GM21717 (cell line): ENCODE data around the gene POFUT1.
"Not testable (repeated sequence)": the region's sequence is repeated elsewhere in the genome, so short reads cannot be mapped to it uniquely, and the experiment has no call there.

ENCODE experiments used
- ATAC-seq: cut with Tn5 transposase; IDR thresholded peaks from one replicate; pipeline ENCODE4 v1.9.1; 2021; ENCODE audit warnings: mild to moderate bottlenecking, moderate library complexity; ENCODE audit not compliant: unreplicated experiment

Gene POFUT1

DNA sequence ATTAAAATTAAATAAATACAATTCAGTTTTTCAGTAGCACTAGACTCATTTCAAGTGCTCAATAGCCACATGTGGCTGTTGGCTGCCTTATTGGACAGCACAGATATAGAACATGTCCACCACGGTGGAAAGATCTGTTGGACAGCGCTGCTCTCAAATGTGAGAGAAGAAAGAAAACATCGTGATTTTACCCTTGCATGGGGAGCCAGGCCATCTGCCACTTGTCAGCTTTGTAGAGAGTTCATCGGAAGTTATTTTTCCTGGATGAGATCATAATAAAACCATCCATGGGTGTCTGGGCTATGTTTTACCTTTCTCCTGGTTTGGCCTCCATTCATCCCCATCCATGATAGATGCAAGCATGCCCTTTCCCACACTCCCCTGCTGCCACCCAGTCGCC is 63.9 kb downstream of the POFUT1 start:
- no peak for ATAC-seq

DNA sequence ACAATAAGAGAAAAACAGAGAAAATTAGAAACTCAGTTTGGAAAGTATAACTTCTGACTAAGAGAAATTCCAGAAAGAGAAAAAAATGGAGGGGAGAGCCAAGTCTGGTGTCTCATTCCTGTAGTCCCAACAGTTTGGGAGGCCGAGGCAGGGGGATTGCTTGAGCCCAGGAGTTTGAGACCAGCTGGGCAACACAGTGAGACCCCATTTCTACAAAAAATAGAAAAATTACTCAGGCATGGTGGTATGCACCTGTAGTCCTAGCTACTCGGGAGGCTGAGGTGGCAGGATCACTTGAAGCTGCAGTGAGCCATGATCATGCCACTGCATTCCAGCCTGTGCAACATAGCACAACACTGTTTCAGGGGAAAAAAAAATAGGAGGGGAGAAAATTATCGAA is 66.7 kb downstream of the POFUT1 start:
- no peak for ATAC-seq

DNA sequence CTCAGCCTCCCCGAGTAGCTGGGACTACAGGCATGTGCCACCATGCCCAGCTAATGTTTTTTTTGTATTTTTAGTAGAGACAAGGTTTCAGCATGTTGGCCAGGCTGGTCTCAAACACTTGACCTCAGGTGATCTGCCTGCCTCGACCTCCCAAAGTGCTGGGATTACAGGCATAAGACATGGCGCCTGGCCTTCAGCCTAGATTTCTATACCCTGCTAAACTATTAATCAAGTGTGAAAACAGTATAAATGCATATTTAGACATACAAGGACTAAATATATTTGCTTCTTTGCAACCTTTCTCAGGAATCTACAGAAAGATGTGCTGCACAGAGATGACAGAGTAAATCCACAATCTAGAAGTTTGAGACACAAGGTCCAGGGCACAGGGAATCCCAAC is 67.5 kb downstream of the POFUT1 start:
- not testable (repeated sequence) for ATAC-seq

DNA sequence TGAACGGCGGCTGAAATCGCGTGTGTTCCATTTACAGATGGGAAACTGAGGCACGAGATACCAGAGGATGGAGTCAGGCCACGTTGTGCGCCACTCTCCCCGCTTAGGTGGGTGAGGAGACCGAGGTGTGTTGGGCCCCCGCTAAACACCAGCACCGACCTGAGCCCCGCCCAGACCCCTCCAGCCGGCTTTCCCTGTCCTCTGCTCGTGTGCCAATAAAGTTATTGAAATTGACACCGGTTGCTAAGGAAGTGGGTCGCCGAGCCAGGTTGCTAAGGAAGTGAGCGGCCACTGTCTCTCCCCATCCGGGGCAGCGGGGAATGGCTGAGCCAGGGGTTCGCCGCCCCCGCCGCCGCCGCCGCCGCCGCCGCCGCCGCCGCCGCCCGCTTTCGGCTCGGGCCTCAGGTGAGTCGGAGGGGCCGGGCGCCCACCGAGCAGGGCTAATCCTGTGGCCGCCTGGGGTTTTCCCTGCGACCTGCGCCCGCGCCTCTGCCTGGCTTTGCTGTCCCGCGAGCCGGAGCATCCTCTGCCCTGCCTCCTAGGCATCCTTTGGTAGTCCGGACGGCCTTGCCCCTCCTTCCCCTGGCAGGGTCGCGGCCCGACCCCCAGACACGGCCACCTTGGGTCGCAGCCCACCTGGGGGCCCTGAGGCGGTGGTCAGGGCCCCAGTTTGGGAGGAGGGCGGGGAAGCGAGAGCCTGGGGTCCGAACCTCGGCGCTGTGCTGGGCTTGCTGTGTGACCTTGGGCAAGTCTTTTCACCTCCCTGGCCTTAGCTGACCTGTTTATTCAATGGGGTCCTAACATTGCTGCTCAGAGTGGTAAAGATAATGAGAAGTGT is 69.9 kb downstream of the POFUT1 start, which contains the start of gene KIF3B:
Gene KIF3B, plus strand, starts transcription at position 291 of the 838 bp plus-strand sequence. CDS start 32,127 bp downstream, outside the sequence.
- peak; percentile 65 for ATAC-seq

DNA sequence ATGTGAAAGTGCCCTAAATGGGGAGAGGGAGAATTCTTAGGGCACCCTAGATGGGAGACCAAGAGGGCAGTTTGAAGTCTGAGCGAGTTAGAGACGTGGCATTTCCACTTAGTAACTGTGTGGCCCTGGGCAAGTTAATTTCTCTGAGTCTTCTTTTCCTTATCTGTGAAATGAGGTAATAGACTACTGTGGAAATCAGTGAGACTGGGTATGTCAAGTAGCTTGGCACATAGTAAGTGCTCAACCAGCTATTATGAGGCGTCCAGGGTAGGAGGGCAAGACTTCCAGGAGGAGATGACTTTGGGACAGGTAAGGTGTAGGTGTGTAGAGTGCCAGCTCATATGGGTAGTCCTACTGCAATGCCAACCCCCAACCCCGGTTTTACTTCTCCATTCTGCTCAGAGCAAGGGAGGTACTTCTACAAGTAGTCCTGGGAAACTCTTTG is 70.5 kb downstream of the POFUT1 start:
- ATAC-seq: peak; percentile 65

DNA sequence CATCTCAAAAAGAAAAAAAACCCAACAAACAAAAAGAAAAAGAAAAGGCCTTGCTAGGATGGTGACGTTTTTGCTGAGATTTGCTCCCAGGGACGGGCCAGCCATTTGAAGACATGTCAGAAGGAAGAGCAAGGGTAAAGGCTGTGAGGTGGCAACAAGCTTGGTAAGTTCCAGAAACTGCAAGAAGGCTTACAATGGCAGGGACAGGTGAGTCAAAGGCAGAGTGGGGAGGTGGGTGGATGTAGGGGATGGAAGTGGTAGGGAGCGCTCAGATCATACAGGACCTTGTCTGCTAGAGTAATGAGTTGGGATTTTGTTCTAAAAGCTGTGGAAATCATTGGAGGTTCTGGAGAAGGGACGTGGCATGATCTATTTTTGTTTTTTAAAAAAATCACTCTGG is 74.0 kb downstream of the POFUT1 start:
- no peak for ATAC-seq

DNA sequence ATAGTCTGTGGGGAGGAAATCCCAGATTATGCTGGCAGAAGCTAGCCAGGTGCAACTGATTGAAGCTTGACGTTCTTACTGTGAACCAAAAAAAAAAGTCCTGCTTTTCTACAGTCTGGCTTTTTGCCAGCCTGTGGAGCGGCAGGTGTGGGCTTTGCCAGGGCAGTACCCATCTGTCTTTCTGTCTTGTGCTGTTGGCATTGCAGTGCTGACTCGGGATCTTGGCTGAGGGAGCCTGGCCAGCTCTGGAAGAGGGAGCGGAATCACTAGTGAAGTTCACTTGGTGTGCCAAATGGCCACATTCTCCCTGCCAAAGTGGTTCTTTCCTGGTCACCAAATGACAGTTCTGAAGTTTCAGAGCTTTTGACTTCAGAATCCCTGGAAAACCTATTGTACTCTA is 74.8 kb downstream of the POFUT1 start:
- ATAC-seq: no peak

DNA sequence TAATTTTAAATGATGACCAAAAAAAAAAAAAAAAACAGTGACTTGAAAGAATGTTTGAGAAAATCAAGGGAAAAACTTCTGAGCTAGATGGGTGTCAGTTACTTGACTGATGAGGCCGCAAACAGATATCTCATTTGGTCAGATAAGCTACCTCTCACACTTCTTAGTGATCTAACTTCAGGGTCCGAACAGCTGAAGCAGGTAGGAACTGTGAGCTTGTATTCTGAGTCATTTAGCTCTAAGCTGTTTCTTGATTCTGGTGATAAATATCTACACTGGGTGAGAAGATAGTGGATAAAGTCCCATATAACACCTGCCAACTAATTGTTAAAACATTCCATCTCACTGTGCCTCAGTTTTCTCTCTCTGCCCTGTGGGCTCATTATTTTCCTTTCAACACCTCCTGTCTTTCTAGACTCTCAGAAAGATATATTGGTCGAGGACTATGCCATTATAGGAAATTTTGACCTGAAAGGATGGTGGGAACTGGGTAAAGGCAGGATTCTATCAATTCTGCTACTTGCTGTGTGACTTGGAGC is 77.5 kb downstream of the POFUT1 start:
- peak; percentile 29 for ATAC-seq

DNA sequence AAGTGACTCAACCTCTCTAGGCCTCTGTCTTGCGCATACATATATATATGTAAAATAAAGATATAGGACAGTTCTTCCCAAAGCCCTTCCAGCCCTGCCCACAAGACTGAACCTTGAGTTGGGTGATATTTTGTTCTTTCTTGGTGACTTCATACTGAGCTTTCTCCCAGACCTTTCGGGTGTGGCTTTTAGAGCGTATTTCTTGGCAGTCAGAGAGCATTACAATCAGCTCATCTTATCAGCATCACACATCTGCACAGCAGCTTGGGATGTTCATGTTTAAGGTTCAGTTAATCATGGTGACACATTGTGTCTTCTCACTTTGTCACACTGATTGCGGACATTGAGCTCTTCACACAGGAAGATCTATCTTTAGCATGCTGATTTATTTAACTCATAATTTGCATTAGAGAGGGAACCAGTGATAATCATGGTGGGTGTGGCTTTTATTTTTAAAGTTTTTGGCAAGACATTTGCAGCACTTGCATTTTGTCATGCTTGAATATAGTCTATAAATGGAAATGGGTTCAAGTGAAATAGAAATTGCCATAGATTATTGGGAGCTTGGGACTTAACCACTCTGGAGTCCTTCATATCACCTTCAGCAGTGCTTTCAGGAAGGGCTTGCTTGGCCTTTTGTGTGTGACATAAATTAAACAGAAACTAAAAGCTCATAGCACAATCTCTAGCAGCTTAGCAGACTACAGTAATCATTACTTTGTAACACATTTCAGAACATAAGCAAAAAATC is 78.1 kb downstream of the POFUT1 start:
- ATAC-seq: peak; percentile 49

DNA sequence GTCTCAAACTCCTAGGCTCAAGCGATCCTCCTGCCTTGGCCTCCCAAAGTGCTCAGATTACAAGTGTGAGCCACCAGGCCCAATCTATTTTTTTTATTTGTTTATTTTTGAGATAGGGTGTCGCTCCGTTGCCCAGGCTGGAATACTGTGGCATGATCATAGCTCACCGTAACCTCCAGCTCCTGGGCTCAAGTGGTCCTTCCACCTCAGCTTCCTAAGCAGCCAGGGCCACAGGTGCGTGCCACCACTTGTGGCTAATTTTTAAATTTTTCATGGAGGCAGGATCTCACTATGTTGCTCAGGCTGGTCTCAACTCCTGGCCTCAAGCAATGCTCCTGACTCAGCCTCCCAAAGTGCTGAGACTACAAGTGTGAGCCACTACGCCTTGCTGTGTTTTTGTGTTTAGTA is 79.6 kb downstream of the POFUT1 start:
- ATAC-seq: no peak
